HG03460 (cell line): Measurements from ENCODE around the gene B3GALT4.

Experiments used
- ATAC-seq: cut with Tn5 transposase; IDR thresholded peaks from one replicate; pipeline ENCODE4 v1.9.1; 2021; ENCODE audit not compliant: unreplicated experiment

The B3GALT4 gene

DNA sequence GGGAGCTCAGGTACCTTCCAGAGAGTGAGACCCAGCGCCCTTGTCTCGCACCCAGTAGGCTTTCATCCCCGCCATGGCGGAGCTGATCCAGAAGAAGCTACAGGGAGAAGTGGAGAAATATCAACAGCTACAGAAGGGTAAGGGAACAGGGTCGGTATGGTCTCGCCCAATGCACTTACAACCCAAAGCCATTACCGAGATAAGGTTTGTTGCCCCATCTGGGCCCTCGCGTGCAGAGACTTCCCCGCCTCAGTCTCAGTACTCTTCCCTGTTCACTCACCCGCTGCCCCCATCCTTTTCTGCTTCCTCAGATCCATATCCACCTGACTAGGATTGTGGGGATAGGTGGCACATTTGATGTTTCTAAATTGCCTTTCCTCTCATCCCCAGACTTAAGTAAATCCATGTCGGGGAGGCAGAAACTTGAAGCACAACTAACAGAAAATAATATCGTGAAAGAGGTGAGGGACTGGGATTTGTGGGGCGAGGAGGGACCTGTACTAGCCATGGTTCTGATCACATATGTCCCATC lies 12.9 kb downstream of the B3GALT4 start:
- ATAC-seq, result peak; percentile 20

GRCh38 chr6:33290459-33290858 lies 13.5 kb downstream of the B3GALT4 start:
- ATAC-seq, result no peak

- no peak for ATAC-seq
Measured at GRCh38 chr6:33292996-33293682, 16.2 kb downstream of the B3GALT4 start.

DNA sequence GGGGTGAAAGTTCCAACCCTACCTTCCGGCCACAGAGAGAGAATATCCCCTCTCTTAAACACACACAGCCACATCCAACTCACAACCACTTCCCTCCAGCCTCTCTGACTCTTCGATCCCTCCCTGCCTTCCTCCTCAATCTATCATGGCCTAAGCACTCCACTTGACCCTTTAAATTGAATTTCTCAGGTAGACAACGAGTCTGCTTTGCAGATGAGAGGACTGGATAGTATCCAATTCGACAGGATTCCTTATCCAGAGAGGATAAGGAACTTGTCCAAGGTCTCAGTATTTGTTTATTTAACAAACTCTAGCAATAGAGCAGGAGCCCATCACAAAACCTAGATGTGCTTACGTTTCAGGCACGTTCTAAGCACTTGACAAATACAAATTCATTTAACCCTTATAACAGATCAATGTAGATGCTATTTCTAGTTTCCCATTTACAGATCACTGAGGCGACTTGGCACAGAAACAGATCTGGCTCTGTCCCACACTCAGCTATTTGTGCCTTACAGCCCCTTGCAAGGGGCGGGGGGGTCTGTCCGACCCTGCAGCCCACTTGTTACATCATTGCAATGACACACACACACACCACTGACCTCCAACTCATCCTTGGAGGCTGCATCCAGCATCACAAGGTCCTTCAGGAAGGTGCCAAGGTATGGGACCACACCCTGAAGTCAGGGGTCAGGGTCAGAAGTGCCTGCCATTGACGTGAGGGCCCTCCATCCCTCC lies 17.3 kb downstream of the B3GALT4 start:
- ATAC-seq, result no peak

GRCh38 chr6:33295621-33296369 lies 18.9 kb downstream of the B3GALT4 start:
- no peak for ATAC-seq

GRCh38 chr6:33296797-33297405 lies 20.0 kb downstream of the B3GALT4 start:
- ATAC-seq, result no peak

GRCh38 chr6:33297406-33297955 lies 20.6 kb downstream of the B3GALT4 start:
- ATAC-seq, result no peak

DNA sequence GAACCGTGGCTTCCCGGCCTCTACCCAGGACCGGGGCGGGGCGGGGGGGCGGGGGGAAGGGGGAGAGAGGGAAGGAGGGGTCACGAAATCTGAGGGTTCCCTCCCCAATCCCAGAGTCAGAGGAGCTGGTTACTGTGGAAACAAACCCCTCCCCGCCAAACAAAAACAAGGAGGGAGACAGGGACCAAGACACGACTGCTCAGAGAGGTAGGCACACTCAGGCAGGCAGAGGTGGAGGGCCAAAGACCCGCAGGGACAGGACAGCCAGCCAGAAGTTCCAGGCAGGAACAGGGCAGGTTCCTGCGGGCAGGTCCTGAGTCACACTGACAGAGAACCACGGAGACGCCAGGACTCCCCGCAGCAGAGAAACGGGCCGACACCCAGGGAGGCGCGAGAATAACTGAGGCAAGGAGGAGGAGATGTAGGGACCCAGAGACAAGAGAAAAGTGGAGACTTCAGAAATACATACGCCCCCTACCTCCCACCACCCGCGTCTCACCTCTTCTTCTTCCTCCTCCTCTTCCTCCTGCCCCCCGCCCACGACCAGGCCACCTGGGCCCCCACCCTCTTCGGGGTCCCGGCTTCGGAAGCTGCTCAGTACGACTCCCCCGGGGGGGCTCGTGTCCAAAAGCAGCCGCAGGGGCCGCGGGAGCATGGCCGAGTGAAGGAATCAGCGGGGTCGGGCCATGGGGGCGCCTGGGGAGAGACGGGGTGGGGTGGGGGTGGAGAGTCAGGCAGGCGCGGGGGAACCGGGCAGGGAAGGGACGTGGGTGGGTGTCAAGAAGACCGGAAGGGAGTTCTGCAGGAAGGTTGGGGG lies 21.2 kb downstream of the B3GALT4 start:
- ATAC-seq, result no peak

GRCh38 chr6:33298773-33299236 lies 21.9 kb downstream of the B3GALT4 start, which contains the start of gene RGL2:
Gene RGL2 (minus strand): TSS chr6:33298942. CDS start chr6:33298610, 332 bp downstream.
- ATAC-seq, result peak; percentile 30

- ATAC-seq, result peak; percentile 65
Measured at GRCh38 chr6:33299237-33299944, 22.5 kb downstream of the B3GALT4 start.

DNA sequence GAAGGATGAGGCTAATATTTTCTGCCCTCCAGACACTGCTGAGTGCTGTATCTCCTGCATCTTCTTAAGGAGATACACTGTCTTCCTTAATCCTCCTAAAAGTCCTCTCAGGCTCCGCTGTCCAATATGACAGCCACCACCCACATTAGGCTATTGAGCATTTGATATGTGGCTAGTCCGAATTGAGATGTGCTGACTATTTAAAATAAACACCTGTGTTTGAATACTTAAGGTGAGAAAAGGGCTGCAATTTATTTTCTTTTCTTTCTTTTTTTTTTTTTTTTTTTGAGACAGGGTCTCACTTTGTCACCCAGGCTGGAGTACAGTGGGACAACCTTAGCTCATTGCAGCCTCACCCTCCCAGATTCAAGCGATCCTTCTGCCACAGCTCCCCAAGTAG lies 25.0 kb downstream of the B3GALT4 start:
- no peak for ATAC-seq

DNA sequence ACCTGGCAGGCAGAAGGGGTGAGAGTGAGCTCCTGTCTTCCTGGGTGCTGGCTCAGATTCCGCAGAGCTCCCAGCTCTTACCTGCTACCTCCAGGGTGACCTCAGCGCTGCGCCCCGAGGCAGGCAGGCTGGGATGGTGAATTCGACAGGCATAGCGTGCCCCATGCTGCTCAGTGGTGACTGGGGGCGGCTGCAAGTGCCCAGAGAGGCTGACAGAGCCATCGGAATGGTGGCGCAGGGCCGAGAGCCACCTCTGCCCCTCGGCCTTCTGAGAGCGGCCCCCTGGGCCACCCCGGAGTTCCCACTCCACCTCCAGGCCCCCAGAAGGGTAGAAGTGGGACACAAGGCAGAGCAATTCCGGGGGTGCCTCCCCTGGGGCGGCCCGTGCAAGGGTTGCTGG lies 27.3 kb downstream of the B3GALT4 start:
- no peak for ATAC-seq

- no peak for ATAC-seq
Measured at GRCh38 chr6:33305052-33305451, 28.1 kb downstream of the B3GALT4 start.

GRCh38 chr6:33306356-33306755 lies 29.4 kb downstream of the B3GALT4 start:
- no peak for ATAC-seq

GRCh38 chr6:33312361-33313104 lies 35.6 kb downstream of the B3GALT4 start:
- peak; percentile 28 for ATAC-seq

GRCh38 chr6:33313105-33313708 lies 36.3 kb downstream of the B3GALT4 start:
- ATAC-seq, result no peak

DNA sequence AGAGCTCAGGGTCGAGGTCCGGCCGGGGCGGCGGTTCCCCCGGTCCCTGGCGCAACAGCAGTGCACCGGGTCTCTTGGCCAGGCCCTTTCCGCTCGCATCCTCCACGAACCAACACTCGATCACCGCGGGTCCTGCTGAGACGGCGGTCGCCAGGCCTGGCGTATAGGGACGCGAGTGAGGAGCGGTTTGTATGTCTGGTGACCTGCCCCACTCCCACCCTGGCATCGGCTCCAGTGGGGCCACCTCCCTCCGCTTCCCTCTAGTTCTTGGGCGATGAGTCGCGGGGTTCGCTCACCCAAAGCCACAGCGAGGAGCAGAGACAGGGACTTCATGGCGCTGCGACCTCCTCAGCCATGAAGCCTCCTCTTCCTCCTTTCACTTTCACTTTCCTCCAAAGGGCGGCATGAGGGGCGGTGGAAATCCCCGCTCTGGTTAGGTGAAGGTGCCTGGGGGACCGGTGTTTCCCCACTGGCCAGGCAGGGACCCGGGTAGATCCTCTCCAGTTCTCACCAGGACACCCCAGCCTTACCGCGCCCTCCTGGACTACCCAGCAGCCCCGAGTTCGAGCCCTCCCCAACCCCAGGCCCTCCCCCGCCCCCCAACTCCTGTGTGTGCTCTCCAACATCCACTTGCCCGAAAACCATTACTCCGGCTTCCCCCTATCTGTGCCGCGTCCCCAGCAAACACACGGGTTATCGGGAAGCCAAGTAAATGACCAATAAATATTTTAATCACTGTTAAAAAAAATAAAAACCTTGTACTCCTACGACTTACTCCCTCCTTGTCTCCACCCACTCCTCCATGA lies 37.0 kb downstream of the B3GALT4 start, which contains the start of gene TAPBP:
Gene TAPBP, minus strand, starts transcription at position 370 of the 806 bp plus-strand sequence. Its CDS starts 37 bp downstream, at position 333.
- no peak for ATAC-seq
